Measurements from ENCODE around the gene PLRG1. TPM values are rescaled to one million over a fixed set of nuclear protein-coding genes. Genes with fewer than 3 reads are reported as not detected.

PLRG1 gene
- total RNA-seq, 2 donors from 2014 or later: 85.5 to 125 TPM

GRCh38 chr4:154560824-154561231 lies 10.6 kb upstream of the PLRG1 start:
- no peaks in the 10 kb centered on the region for H3K36me3 Mint-ChIP-seq (ENCODE audit: low read depth)
- H3K27ac Mint-ChIP-seq: no peak overlapping the region
- ATAC-seq (replicated peaks): no peak
- no peaks in the 10 kb centered on the region for H3K4me1 Mint-ChIP-seq
- no peak overlapping the region for H3K4me3 Mint-ChIP-seq
- peaks cover 3% of the 10 kb centered on the region for H3K27me3 Mint-ChIP-seq
- no peaks in the 10 kb centered on the region for H3K9me3 Mint-ChIP-seq

DNA sequence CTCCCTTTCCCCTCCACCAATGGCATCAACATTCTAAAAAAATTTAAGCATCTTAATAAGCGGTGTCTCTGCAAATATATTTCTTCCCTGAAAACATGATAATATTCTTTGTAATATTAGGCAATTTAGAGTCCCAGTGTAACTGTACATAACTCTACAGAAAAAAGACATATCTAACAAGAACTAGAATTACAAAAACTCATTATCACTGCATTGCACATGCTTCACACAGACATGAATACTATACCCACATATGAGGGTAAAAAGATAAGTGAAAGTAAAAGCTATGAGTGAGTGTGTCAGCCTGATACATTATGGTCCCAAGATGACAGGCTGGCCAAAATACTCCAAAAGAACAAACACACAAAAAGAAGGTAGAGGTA lies 10.2 kb upstream of the PLRG1 start:
- peaks cover 3% of the 10 kb centered on the region for H3K27me3 Mint-ChIP-seq
- no peaks in the 10 kb centered on the region for H3K36me3 Mint-ChIP-seq (ENCODE audit: low read depth)
- no peak for ATAC-seq (replicated peaks)
- no peaks in the 10 kb centered on the region for H3K9me3 Mint-ChIP-seq
- H3K4me3 Mint-ChIP-seq: no peak overlapping the region
- H3K4me1 Mint-ChIP-seq: no peaks in the 10 kb centered on the region
- no peak overlapping the region for H3K27ac Mint-ChIP-seq

DNA sequence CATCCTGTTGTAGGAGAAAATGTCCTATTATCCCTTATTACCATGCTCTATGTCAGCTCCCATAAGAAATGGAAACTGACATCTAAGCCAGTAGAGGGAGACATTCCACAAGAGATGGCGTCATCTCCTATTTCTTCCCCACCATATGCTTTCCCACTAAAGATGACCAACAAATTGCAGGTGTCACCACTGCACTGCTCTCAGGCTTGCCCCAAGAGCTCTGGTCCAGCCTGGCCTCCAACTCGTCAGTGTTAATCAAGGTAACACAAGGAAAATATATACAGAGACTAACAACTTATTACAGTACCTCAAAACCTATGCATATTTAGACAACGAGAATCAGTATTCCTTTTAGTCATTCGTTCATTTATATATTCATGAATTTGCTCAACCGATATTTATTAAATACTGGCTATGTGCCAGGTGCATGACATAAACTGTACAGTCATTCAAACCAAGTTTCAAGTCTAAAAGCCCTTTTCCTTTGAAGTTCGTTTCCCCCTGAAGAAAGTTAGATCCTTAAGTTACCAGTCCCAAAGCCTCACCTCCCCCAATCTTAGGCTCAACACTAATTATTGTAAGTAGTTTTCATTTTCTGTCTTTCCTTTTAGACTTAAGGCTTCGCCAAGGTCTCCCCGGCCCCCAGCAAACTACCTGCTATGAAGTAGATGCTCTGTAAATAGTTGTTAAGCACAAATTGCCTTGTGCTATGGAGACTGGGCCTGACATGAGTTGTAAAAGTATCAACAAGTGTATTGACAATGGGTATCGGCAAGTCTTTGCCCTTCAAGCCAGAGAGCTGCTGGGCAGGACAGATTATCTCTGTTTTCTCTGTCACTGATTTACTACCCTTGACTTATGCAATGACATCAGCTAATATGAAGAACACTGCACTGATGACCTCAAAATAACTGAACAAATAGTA lies 9.6 kb upstream of the PLRG1 start:
- Mint-ChIP-seq H3K27me3 (peaks cover 3% of the 10 kb centered on the region), H3K4me1 (no peaks in the 10 kb centered on the region), H3K27ac (no peak overlapping the region), H3K4me3 (no peak overlapping the region), H3K9me3 (no peaks in the 10 kb centered on the region), H3K36me3 (ENCODE audit: low read depth) (no peaks in the 10 kb centered on the region)
- ATAC-seq (replicated peaks): peak; percentile 28

DNA sequence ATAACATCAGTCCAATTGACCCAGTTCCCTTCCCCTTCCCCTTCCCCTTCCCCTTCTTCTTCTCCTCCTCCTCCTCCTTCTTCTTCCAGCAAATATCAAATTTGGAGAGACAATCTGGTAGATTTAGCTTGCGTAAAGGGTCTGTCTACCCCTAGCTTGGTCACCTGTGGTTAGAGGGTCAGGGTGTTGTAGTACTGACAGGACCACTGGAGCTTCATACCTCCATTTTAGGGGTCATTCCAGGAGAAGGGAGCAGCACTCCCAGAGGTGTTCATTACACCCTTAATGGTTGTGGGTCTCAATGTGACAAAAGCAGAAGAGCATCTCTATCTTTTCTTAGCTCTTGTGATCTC lies 8.9 kb upstream of the PLRG1 start:
- no peaks in the 10 kb centered on the region for H3K36me3 Mint-ChIP-seq (ENCODE audit: low read depth)
- no peaks in the 10 kb centered on the region for H3K9me3 Mint-ChIP-seq
- no peak overlapping the region for H3K27ac Mint-ChIP-seq
- no peak overlapping the region for H3K4me3 Mint-ChIP-seq
- no peak for ATAC-seq (replicated peaks)
- peaks cover 3% of the 10 kb centered on the region for H3K27me3 Mint-ChIP-seq
- H3K4me1 Mint-ChIP-seq: no peaks in the 10 kb centered on the region

DNA sequence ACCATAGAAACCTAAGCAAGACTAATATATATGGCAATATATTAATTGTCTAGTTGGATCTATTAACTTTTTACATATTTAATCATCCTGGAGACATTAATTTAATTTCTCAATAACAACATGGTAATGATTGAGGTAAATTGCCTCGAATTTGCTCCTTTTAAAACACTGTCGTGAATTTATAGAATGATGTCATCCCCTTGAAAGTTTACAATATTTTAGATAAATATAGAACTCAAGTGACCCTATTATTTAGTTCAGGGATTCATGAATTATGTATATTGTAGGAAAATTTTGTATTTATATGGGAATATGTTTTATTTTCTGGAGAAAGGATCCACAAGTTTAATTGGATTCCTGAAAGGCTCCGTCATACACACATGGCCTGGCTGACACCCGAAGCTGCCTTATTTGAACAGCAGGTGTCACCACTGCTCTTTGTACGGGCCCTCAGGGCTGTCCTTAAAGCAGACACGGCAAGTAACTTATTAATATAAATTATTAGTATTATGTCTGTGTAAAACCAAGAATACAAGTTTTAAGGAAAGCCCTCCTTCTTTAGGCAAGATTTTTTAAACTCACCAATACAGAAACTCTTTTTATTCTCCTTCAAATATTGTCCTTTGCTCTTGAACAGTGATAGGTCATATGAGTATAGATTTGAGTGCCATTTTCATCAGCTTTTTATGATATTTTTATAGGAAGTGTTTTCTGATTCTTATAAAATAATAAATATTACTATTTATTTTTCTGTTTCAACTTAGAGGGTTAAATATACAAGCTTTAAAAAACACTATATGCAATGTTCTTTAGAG lies 1.9 kb upstream of the PLRG1 start:
- Mint-ChIP-seq H3K4me1 (peaks cover 14% of the 10 kb centered on the region), H3K4me3 (no peak overlapping the region), H3K36me3 (ENCODE audit: low read depth) (peaks cover 21% of the 10 kb centered on the region), H3K27ac (no peak overlapping the region), H3K27me3 (no peaks in the 10 kb centered on the region), H3K9me3 (no peaks in the 10 kb centered on the region)
- ATAC-seq (replicated peaks): peak; percentile 46

- Mint-ChIP-seq H3K27ac (no peak overlapping the region), H3K36me3 (ENCODE audit: low read depth) (peaks cover 84% of the 10 kb centered on the region), H3K9me3 (no peaks in the 10 kb centered on the region), H3K4me1 (peaks cover 10% of the 10 kb centered on the region), H3K27me3 (no peaks in the 10 kb centered on the region), H3K4me3 (no peak overlapping the region)
- no peak for ATAC-seq (replicated peaks)
Measured at GRCh38 chr4:154545689-154546088, 4.5 kb downstream of the PLRG1 start.

- Mint-ChIP-seq H3K36me3 (ENCODE audit: low read depth) (peaks cover 98% of the 10 kb centered on the region), H3K27me3 (no peaks in the 10 kb centered on the region)
Measured at GRCh38 chr4:154542271-154542879, 7.8 kb downstream of the PLRG1 start.

DNA sequence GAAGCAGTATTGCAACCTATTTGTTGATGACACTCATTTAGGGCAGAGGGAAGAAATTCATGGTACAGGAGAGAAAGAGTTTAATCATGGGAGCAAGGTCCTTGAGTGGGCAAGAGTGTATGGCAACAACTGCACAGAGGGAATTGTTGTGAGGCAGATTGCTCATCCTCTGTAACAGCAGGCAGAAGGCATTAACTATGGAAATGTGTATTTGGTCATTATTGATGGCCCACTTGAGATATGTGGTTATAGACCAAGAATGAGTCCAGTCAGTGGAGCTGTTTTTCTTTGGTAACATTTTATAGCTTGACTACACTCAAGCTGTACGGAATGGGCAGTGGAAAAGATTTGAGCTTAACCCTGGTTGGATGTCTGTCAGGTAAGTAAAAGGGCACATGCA lies 15.9 kb downstream of the PLRG1 start:
- Mint-ChIP-seq H3K27ac (no peak overlapping the region), H3K9me3 (no peaks in the 10 kb centered on the region), H3K4me3 (no peak overlapping the region)

More at GRCh38 chr4:154542271-154542879, 7.8 kb downstream of the PLRG1 start:
- Mint-ChIP-seq H3K27ac (no peak overlapping the region), H3K9me3 (no peaks in the 10 kb centered on the region), H3K4me3 (no peak overlapping the region), H3K4me1 (no peaks in the 10 kb centered on the region)
- ATAC-seq (replicated peaks): no peak

DNA sequence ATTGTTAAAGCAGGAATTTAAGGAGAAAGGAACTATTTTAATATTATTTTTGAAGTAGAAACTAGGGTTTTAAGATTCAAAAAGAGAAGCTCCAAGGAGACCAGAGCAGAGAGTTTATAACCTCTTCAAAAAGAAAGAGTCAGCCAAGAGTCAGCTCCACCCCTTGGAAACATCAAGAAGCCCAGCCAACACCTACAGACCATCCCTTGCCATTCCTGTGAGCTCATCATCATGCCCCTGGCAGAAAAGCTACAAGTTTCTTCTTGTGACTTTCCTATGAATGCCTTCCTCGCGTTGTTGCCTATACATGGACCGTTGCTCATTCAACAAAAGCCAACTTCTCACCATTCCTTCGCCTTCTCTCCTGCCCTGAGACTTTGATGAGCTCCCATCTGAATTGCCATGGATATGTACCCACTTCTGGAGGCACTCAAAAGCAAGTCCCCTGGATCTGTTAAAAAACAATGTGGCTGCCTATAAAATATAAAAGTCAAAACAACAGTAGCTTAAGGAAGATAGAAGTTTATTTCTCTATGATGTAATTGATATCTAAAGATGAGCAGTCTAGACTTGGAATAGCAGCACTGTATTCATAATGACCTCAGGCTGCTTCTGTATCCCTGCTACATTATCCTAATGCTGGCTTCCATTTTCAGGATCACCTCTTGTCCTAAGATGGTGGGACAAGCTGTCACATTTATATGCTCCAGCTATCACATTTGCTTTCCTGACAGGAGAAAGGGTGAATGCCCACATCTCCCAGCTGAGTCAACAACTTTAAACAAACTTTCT lies 20.3 kb downstream of the PLRG1 start:
- Mint-ChIP-seq H3K36me3 (ENCODE audit: low read depth) (no peaks in the 10 kb centered on the region), H3K9me3 (no peaks in the 10 kb centered on the region), H3K27ac (no peak overlapping the region), H3K4me3 (no peak overlapping the region), H3K4me1 (no peaks in the 10 kb centered on the region), H3K27me3 (peaks cover 17% of the 10 kb centered on the region)
- ATAC-seq (replicated peaks): no peak

More for the DNA sequence above, 15.9 kb downstream of the PLRG1 start:
- no peaks in the 10 kb centered on the region for H3K27me3 Mint-ChIP-seq
- H3K4me1 Mint-ChIP-seq: no peaks in the 10 kb centered on the region
- H3K36me3 Mint-ChIP-seq (ENCODE audit: low read depth): peaks cover 43% of the 10 kb centered on the region
- no peak for ATAC-seq (replicated peaks)

- Mint-ChIP-seq H3K9me3 (no peaks in the 10 kb centered on the region), H3K4me3 (no peak overlapping the region), H3K27ac (no peak overlapping the region), H3K27me3 (peaks cover 18% of the 10 kb centered on the region), H3K4me1 (no peaks in the 10 kb centered on the region), H3K36me3 (ENCODE audit: low read depth) (no peaks in the 10 kb centered on the region)
- no peak for ATAC-seq (replicated peaks)
Measured at GRCh38 chr4:154528869-154529268, 21.3 kb downstream of the PLRG1 start.

DNA sequence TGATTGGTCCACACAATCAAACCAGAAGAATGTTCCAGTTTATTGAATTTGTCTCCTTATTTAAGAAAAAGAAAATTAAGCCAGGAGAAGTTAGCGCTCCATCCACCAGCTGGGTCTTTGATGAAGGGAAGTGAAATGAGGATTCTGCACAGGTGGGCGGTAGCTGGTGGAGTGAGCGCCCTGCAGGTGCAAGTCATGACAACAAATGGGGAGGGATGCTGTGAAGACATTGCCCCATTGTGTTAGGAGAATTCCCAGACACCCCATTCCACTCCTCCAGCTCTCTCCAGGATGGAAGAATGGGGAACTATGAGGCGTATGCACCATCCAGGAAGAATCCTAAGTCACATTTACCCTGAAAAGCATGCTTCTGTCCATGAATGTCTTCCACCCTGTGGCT lies 22.9 kb downstream of the PLRG1 start:
- ATAC-seq (replicated peaks): no peak
- peaks cover 22% of the 10 kb centered on the region for H3K27me3 Mint-ChIP-seq
- H3K9me3 Mint-ChIP-seq: no peaks in the 10 kb centered on the region
- H3K27ac Mint-ChIP-seq: no peak overlapping the region
- H3K4me1 Mint-ChIP-seq: no peaks in the 10 kb centered on the region
- no peak overlapping the region for H3K4me3 Mint-ChIP-seq
- no peaks in the 10 kb centered on the region for H3K36me3 Mint-ChIP-seq (ENCODE audit: low read depth)

GRCh38 chr4:154526151-154526550 lies 24.0 kb downstream of the PLRG1 start:
- no peak for ATAC-seq (replicated peaks)
- H3K4me1 Mint-ChIP-seq: no peaks in the 10 kb centered on the region
- no peak overlapping the region for H3K27ac Mint-ChIP-seq
- H3K27me3 Mint-ChIP-seq: peaks cover 22% of the 10 kb centered on the region
- H3K36me3 Mint-ChIP-seq (ENCODE audit: low read depth): no peaks in the 10 kb centered on the region
- no peaks in the 10 kb centered on the region for H3K9me3 Mint-ChIP-seq
- no peak overlapping the region for H3K4me3 Mint-ChIP-seq

DNA sequence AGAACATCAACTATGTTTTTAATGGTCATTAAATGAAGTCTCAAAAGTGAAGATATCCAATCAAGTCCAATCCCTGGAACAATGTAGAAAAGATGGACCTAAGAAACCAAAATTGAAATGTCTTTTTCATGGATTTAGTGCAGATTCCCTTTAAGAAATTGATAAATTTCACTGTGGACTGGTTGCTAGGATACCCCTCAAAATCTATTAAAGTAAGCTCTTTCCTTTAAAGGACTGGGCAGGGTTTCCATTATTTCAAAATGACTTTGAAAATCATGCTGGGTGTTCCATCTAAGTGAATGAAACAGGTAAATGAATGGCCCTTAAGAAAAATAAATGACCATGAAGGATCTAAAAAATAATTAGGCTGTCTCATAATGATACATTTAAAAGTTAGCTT lies 28.6 kb downstream of the PLRG1 start:
- Mint-ChIP-seq H3K27ac (no peak overlapping the region), H3K9me3 (no peaks in the 10 kb centered on the region), H3K4me1 (peaks cover 4% of the 10 kb centered on the region), H3K4me3 (no peak overlapping the region), H3K36me3 (ENCODE audit: low read depth) (no peaks in the 10 kb centered on the region), H3K27me3 (peaks cover 40% of the 10 kb centered on the region)
- ATAC-seq (replicated peaks): no peak

- peaks cover 4% of the 10 kb centered on the region for H3K4me1 Mint-ChIP-seq
- H3K27me3 Mint-ChIP-seq: peaks cover 37% of the 10 kb centered on the region
- no peak overlapping the region for H3K27ac Mint-ChIP-seq
- H3K9me3 Mint-ChIP-seq: no peaks in the 10 kb centered on the region
- no peaks in the 10 kb centered on the region for H3K36me3 Mint-ChIP-seq (ENCODE audit: low read depth)
- no peak overlapping the region for H3K4me3 Mint-ChIP-seq
- no peak for ATAC-seq (replicated peaks)
Measured at GRCh38 chr4:154519214-154519613, 31.0 kb downstream of the PLRG1 start.
